Duodenal mucosa (tissue), 2 donors: Measurements from ENCODE around the gene GRAMD4.
A peak's percentile ranks its signal among the peaks of the same experiment; 100 is the strongest.

Source experiments
- H3K27ac ChIP-seq: one replicate; pipeline ENCODE4 v1.7.0; 2013; ENCODE audit warnings: low read depth, low read length
- H3K27me3 ChIP-seq, 2 donors: one replicate each; pipeline ENCODE4 v1.7.0; 2013; ENCODE audit warnings: low read length in 2 of 2, control low read depth in 1 of 2; ENCODE audit not compliant: insufficient read depth in 2 of 2, control insufficient read depth in 1 of 2
- H3K36me3 ChIP-seq, 2 donors: one replicate each; pipeline ENCODE4 v1.7.0; 2013; ENCODE audit warnings: low read length in 2 of 2, control low read depth in 1 of 2; ENCODE audit not compliant: insufficient read depth in 2 of 2, control insufficient read depth in 1 of 2
- H3K4me1 ChIP-seq, 2 donors: one replicate each; pipeline ENCODE4 v1.7.0; 2013; ENCODE audit warnings: low read length in 2 of 2, control low read depth in 1 of 2; ENCODE audit not compliant: insufficient read depth in 2 of 2, control insufficient read depth in 1 of 2
- H3K4me3 ChIP-seq, 2 donors: one replicate each; pipeline ENCODE4 v1.7.0; 2013; ENCODE audit warnings: low read length in 2 of 2, low read depth in 1 of 2
- H3K9ac ChIP-seq, 2 donors: one replicate each; pipeline ENCODE4 v1.7.0; 2013; ENCODE audit warnings: low read length in 2 of 2, low read depth in 1 of 2
- H3K9me3 ChIP-seq, 2 donors: one replicate each; pipeline ENCODE4 v1.7.0; 2013; ENCODE audit warnings: low read length in 2 of 2, control low read depth in 1 of 2; ENCODE audit not compliant: control insufficient read depth in 1 of 2

Gene GRAMD4

DNA sequence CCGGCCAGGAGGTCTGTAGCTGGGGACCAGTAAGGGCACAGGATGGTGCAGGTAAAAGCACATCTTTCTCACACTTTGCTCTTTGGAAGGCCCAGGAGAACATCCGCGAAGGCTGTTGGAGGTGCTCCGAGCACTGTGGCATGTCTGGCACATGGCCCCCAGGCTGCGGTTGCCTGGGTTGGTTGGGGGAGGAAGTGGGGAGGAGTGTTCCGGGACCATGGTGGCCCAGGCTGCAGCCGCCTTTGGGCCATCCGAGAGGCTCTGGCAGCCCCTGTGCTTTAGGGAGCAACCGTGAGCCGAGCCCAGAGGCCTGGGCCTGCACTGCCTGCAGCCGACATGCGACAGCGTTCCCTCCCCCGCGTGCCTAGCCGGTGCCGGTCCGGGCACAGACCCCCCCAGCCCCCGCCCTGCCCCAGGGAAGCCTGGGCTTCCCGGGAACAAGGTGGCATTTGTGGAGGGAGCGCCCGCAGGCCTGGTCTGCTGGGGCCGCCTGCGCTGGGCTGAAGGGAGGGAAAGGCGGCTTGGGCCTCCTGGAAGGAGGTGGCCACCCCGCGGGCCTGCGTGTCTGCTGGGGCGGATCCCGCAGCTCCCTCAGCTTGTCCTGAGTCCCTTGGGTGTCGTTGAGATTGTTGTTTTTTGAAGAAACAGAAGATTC lies 57.9 kb downstream of the GRAMD4 start:
- H3K27ac ChIP-seq: no peak overlapping the region
- no peak overlapping the region for H3K4me3 ChIP-seq
- H3K36me3 ChIP-seq: peaks cover 6 to 46% of the 10 kb centered on the region in 2 donors
- no peaks in the 10 kb centered on the region for H3K27me3 ChIP-seq
- H3K9ac ChIP-seq: no peak overlapping the region
- H3K4me1 ChIP-seq: no peaks in the 10 kb centered on the region
- no peaks in the 10 kb centered on the region for H3K9me3 ChIP-seq

DNA sequence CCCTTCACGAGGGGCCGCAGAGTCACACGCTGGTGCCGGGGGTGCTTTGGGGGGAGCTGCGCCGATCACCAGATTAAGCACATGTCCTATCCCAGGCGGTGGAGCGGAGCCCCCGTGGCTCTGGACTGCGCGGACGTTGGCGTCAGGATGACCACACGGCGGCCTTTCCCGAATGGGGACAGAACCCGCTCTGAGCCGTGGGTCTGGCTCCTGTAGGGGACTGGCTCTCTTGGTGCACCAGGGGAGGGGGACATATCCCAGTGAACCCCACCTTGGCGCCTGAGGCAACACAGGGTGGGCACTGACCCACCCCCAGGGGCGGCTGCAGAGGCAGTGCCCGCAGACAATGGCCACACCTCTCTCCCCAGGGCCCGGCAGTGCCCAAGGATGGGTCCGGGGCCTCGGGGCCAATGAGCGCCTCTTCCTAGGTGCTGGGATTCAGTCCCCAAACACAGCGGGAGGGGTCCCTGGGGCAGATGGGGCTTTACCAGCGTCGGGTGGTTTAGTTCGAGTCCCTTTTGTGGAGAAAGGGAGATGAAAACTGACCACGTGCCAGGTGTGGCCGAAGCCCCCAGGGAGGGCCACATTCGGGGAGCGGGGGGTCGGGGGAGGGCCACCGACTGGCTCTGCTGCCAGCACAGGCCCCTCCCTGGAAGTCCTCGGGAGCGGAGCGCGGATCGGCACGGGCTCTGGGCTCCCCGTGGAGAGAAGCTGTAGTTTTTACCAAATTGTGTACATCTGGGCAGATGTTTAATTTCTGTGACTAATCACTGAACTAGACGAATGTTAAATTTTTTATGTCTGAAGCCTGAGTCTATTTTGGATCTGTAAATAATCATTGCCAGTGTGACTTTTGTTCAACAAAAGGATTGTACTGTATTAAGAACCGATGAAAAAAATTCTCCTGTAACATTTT lies 58.9 kb downstream of the GRAMD4 start:
- Histone ChIP-seq H3K4me1 (peaks cover 1 to 2% of the 10 kb centered on the region in 2 donors), H3K27ac (no peak overlapping the region), H3K36me3 (peaks cover 4 to 38% of the 10 kb centered on the region in 2 donors), H3K9ac (no peak overlapping the region), H3K4me3 (no peak overlapping the region), H3K9me3 (no peaks in the 10 kb centered on the region), H3K27me3 (no peaks in the 10 kb centered on the region)

DNA sequence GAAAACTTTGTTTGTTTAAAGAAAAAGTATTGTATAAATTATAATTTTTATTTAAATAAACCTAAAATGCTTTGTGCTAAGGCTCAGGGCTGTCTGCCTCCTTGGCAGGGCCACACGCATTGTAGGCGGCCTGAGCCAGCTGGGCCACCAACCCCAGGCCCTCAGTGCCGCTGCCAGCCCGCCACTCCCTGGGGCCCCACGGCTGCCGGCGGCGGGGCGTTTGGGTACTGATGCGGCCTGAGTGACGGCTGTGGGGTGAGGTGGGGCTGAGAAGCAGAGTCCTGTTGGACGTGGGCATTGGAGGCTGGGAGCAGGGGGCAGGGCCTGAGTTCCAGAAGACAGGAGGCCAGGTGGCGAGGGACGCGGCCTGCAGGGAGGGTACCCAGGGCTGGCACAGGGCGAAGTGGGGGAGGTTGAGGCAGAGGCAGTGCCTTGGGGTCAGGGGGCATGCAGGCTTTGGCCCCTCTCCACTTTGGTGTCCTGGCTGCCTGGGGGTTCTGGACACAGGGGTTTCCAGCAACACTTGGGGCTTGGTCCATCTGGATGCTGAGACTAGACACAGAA lies 59.6 kb downstream of the GRAMD4 start:
- no peak overlapping the region for H3K27ac ChIP-seq
- H3K27me3 ChIP-seq: no peaks in the 10 kb centered on the region

DNA sequence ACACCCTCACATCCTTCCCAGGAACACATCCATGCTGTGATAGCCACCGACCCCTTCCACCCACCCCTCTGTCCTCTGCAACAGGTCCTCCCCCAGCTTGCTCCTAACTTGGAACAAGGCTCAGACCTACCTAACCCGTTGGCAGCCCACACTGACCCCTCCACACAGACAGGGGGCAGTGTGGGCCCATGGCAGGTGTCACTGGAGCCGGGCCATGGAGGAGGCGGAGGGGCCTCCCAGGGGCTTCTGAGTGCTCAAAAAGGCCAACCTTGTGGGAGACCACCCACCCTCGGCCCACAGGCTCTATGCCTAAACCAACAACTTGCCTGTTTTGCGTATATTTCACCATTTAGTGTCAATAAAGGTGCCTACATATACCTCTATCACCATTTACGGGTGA lies 60.8 kb downstream of the GRAMD4 start:
- Histone ChIP-seq H3K27ac (no peak overlapping the region), H3K4me3 (no peak overlapping the region), H3K36me3 (peaks cover 4 to 25% of the 10 kb centered on the region in 2 donors), H3K9me3 (no peaks in the 10 kb centered on the region), H3K9ac (no peak overlapping the region), H3K4me1 (peaks cover 19 to 21% of the 10 kb centered on the region in 2 donors), H3K27me3 (no peaks in the 10 kb centered on the region)

More for the DNA sequence above, 59.6 kb downstream of the GRAMD4 start:
- Histone ChIP-seq H3K9ac (no peak overlapping the region), H3K9me3 (no peaks in the 10 kb centered on the region), H3K4me3 (no peak overlapping the region), H3K4me1 (peaks cover 9% of the 10 kb centered on the region in 2 donors), H3K36me3 (peaks cover 4 to 35% of the 10 kb centered on the region in 2 donors)

DNA sequence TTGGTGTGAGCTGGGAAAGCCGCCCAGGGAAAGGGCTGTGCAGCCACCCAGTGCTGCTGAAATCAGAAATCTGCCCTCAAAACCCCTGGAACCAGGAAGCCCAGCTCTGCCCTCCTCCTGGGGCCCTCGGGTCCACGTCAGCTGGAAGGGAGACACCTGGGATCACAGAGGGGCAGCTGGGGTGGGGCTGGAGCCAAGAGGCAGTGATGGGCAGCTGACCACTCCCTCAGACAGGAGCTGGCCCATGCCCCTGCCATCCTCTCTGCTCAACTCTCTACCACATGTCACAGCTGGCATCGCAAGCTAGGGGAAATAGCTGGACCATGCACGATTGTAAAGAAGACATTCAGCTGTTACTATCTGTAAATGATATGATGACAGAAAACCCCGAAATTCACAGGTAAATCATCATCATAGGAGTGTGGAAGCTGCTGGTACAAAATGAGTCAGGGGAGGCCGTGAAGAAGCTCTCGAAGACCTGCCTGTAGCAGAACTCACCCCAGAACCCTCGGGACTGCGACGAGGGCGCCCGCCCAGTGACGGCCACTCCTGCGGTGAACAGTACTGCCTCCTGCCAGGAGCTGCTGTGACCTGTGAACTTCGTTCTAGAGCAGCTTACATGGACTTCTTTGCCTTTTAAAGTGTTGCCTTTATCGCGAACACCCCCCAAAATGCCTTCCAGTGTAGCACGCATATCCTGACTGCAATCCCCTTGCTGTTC lies 62.0 kb downstream of the GRAMD4 start:
- no peak overlapping the region for H3K27ac ChIP-seq
- H3K36me3 ChIP-seq: peaks cover 0 to 26% of the 10 kb centered on the region in 2 donors

DNA sequence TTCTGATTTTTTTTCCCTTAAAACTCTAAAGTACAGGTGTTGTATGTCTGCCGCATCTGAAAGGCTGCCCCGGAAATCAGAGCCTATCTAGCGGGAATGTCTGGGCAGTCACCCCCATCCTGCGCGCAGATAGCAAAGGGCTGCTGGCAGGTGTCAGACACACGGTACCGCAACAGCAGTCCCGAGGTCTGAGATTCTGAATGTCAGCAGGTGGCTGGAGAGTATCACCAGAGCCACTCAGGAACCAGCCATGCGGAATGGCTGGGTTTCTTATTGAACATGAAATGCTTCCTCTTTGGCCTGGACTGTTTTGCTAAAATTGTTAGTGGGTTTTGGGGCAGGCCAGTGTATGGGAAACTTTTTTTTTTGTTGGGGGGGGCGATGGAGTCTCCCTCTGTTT lies 64.5 kb downstream of the GRAMD4 start:
- H3K4me1 ChIP-seq: peaks cover 44 to 47% of the 10 kb centered on the region in 2 donors

More for the DNA sequence above, 62.0 kb downstream of the GRAMD4 start:
- H3K9me3 ChIP-seq: no peaks in the 10 kb centered on the region
- H3K27me3 ChIP-seq: no peaks in the 10 kb centered on the region
- no peak overlapping the region for H3K9ac ChIP-seq
- H3K4me3 ChIP-seq: no peak overlapping the region
- H3K4me1 ChIP-seq: peaks cover 30 to 32% of the 10 kb centered on the region in 2 donors

DNA sequence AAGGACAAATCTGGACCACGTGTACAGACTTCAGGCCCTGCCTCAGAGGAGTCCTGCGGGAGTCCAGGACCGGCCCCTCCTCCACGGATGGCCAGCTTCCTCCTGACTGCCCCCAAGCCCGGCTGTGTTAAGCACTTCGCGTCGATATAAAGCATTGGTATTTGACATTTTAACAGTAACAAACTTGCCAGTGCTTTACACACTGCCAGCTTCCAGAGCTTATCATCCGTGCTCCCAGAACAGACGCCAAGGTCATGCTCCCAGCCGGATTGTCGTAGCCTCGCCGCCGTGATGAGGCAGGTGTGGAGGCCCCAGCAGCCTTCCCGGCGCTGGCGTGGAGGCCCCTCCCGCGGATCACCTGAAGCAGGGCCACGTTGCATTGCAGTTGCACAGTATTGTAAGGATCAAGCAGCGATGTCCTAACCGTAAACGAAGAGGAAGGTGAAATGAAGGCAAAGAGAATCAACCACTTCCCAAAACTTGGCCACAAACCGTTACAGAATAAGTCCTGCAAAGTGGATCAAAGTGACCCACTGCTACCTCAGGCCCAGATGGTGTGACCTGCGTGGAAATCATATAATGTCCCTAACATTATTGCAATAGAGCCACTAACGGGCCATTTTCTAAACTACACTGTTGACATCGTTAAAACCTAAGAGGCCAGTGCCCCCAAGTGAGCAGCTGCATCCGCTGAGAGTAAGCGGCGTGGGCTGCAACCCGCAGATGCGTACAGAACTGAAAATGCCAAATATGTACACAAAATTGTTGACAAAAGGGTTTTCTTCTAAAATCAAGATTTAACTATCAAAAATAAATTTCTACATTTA lies 66.2 kb downstream of the GRAMD4 start:
- Histone ChIP-seq H3K36me3 (peaks cover 17 to 52% of the 10 kb centered on the region in 2 donors), H3K9ac (peak overlapping the region; percentile 4 to 32), H3K4me1 (peaks cover 46 to 47% of the 10 kb centered on the region in 2 donors), H3K27ac (peak overlapping the region; percentile 60), H3K9me3 (no peaks in the 10 kb centered on the region), H3K27me3 (no peaks in the 10 kb centered on the region), H3K4me3 (peak overlapping the region in 1 of 2 donors; percentile 24)

More for the DNA sequence above, 64.5 kb downstream of the GRAMD4 start:
- Histone ChIP-seq H3K4me3 (no peak overlapping the region), H3K9me3 (no peaks in the 10 kb centered on the region), H3K27me3 (no peaks in the 10 kb centered on the region), H3K27ac (no peak overlapping the region), H3K9ac (no peak overlapping the region), H3K36me3 (peaks cover 3 to 35% of the 10 kb centered on the region in 2 donors)

DNA sequence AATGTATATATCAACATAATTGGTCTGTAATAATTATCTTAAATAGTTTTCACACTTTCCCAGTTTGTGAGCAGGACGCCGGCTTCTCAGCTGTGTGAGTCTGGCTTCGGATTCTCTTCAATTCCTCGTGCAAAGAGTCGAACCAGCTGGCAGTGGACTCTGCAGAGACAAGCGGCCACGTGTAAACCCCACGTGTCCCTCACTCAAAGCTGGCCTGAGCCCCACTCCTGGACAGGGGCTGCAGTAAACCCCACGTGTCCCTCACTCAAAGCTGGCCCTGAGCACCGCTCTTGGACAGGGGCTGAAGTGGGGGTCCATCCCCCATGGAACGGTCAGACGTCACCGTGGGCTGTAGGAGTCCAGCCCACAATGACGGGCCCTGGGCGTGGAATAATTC lies 66.9 kb downstream of the GRAMD4 start:
- Histone ChIP-seq H3K27me3 (no peaks in the 10 kb centered on the region), H3K27ac (no peak overlapping the region), H3K4me3 (no peak overlapping the region), H3K4me1 (peaks cover 46 to 47% of the 10 kb centered on the region in 2 donors), H3K9me3 (no peaks in the 10 kb centered on the region), H3K36me3 (peaks cover 22 to 58% of the 10 kb centered on the region in 2 donors), H3K9ac (no peak overlapping the region)

DNA sequence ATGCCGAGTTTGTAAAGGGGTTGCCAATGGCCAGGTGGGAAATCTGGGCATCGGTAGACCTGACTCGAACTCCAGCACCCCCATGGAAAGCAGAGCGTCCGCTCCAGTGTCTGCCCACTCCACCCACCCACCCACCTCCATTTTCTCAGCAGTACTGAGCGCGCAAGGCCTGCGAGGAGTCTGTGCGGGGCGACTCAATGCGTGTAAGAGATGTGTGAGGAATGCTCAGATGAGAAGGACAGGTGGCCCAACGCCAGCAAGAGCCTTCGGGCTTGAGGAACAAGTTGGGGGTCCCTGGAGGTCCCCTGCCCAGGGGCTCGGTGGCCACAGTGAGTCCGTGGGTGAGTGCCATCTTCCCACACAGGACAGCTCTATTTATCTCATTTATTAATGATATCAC lies 67.3 kb downstream of the GRAMD4 start:
- Histone ChIP-seq H3K27me3 (no peaks in the 10 kb centered on the region), H3K36me3 (peaks cover 22 to 56% of the 10 kb centered on the region in 2 donors), H3K4me1 (peaks cover 46 to 47% of the 10 kb centered on the region in 2 donors), H3K4me3 (no peak overlapping the region), H3K9ac (no peak overlapping the region), H3K27ac (no peak overlapping the region), H3K9me3 (no peaks in the 10 kb centered on the region)
